Pulmonary artery endothelial cell (primary cell): ENCODE data around the gene ACO1. TPM values are rescaled to one million over a fixed set of nuclear protein-coding genes. Genes with fewer than 3 reads are reported as not detected.

Source experiments
- DNase-seq: peaks from one replicate; pipeline ENCODE4 v3.0.0-alpha.2; 2011; ENCODE audit warnings: low read depth, low spot score
- total RNA-seq: library from RNA; depleted of rRNA; stranded (reverse); fragments of >200 nt; gene quantifications from 2 replicates; pipeline ENCODE4 v1.2.3, GENCODE V29; 2014

Gene ACO1
- total RNA-seq, 1 donor from 2014 or later: 49.1 TPM

GRCh38 chr9:32487981-32488380, 103.5 kb downstream of the ACO1 start:
- no peak for DNase-seq

GRCh38 chr9:32490601-32491000, 106.2 kb downstream of the ACO1 start:
- no peak for DNase-seq

GRCh38 chr9:32497921-32498320, 113.5 kb downstream of the ACO1 start:
- no peak for DNase-seq

- DNase-seq: no peak
Observed at GRCh38 chr9:32500768-32501167, 116.3 kb downstream of the ACO1 start.

GRCh38 chr9:32501868-32502267, 117.4 kb downstream of the ACO1 start:
- DNase-seq: no peak

GRCh38 chr9:32502464-32502863, 118.0 kb downstream of the ACO1 start:
- DNase-seq: peak; percentile 84

- DNase-seq: no peak
Observed at GRCh38 chr9:32503008-32503407, 118.6 kb downstream of the ACO1 start.

Other genes starting within 250 kb of the ACO1 start
- gene RIGI, start 141.6 kb downstream of the ACO1 start, total RNA-seq: 20.8 and 37.1 TPM in 2 replicates
- gene SMIM27, start 167.7 kb downstream of the ACO1 start, total RNA-seq: 1.2 and 3.0 TPM in 2 replicates
- gene TOPORS, start 167.9 kb downstream of the ACO1 start, total RNA-seq: 33.4 and 43.7 TPM in 2 replicates
- gene NDUFB6, start 188.5 kb downstream of the ACO1 start, total RNA-seq: 41.7 and 49.7 TPM in 2 replicates